IMR-90 (cell line): Measurements from ENCODE around the gene ROBO3.

Source experiments
- CEBPB ChIP-seq: IDR thresholded peaks from 2 replicates; pipeline ENCODE4 v1.6.1; 2012; ENCODE audit warnings: low read depth, low read length, improper control_type of control experiment
- CHD1 ChIP-seq: IDR thresholded peaks from 2 replicates; pipeline ENCODE4 v1.6.1; 2012; ENCODE audit warnings: low read depth, low read length, improper control_type of control experiment
- FOS ChIP-seq: fragments of 150-350 bp; IDR thresholded peaks from 2 replicates; pipeline ENCODE4 v1.6.1; 2016; ENCODE audit warnings: low read depth, low read length
- MAFK ChIP-seq: IDR thresholded peaks from 2 replicates; pipeline ENCODE4 v1.6.1; 2012; ENCODE audit warnings: low read depth, low read length, improper control_type of control experiment
- MXI1 ChIP-seq: IDR thresholded peaks from 2 replicates; pipeline ENCODE4 v1.6.1; 2012; ENCODE audit warnings: low read depth, mild to moderate bottlenecking, low read length, moderate library complexity, borderline replicate concordance
- NFE2L2 ChIP-seq: fragments of 150-350 bp; IDR thresholded peaks from 2 replicates; pipeline ENCODE4 v1.6.1; 2016; ENCODE audit warnings: low read depth, mild to moderate bottlenecking, low read length
- POLR2A ChIP-seq: IDR thresholded peaks from 2 replicates; pipeline ENCODE4 v1.6.1; 2012; ENCODE audit warnings: mild to moderate bottlenecking, low read depth, low read length
- RAD21 ChIP-seq: IDR thresholded peaks from 2 replicates; pipeline ENCODE4 v1.6.1; 2012; ENCODE audit warnings: low read length, improper control_type of control experiment
- SMC3 ChIP-seq: fragments of 150-350 bp; IDR thresholded peaks from 2 replicates; pipeline ENCODE4 v1.6.1; 2016; ENCODE audit warnings: low read depth, mild to moderate bottlenecking, antibody characterized with exemption, low read length, moderate library complexity
- USF2 ChIP-seq: fragments of 150-350 bp; IDR thresholded peaks from 2 replicates; pipeline ENCODE4 v1.6.1; 2017; ENCODE audit warnings: mild to moderate bottlenecking, antibody characterized with exemption, low read length, low read depth
- TF ChIP-seq, protein P1 (sequence below): conservative IDR thresholded peaks from 2 replicates; pipeline ENCODE4 v1.5.1; 2012; ENCODE audit warnings: mild to moderate bottlenecking, low read depth, low read length, improper control_type of control experiment

GRCh38 chr11:124896071-124896750, 31.0 kb downstream of the ROBO3 start:
- TF ChIP-seq, protein P1, sequence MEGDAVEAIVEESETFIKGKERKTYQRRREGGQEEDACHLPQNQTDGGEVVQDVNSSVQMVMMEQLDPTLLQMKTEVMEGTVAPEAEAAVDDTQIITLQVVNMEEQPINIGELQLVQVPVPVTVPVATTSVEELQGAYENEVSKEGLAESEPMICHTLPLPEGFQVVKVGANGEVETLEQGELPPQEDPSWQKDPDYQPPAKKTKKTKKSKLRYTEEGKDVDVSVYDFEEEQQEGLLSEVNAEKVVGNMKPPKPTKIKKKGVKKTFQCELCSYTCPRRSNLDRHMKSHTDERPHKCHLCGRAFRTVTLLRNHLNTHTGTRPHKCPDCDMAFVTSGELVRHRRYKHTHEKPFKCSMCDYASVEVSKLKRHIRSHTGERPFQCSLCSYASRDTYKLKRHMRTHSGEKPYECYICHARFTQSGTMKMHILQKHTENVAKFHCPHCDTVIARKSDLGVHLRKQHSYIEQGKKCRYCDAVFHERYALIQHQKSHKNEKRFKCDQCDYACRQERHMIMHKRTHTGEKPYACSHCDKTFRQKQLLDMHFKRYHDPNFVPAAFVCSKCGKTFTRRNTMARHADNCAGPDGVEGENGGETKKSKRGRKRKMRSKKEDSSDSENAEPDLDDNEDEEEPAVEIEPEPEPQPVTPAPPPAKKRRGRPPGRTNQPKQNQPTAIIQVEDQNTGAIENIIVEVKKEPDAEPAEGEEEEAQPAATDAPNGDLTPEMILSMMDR: no peak
- TF ChIP-seq POLR2A (no peak), SMC3 (no peak), RAD21 (no peak), FOS (no peak), MAFK (no peak), NFE2L2 (no peak), USF2 (no peak), MXI1 (no peak), CHD1 (no peak), CEBPB (no peak)
